Psoas muscle (tissue), 8 donors: Measurements from ENCODE around the gene FST. TPM values are rescaled to one million over a fixed set of nuclear protein-coding genes. Genes with fewer than 3 reads are reported as not detected.

Source experiments
- ATAC-seq, 4 donors: fragments of 200-7000 bp; cut with Tn5 transposase; one replicate each; pipeline ENCODE4 v1.9.1; 2020; ENCODE audit warnings: moderate library complexity in 3 of 4, mild to moderate bottlenecking in 2 of 4
- DNase-seq, 2 donors: peaks; one replicate each; pipeline ENCODE4 v3.0.0-alpha.2; 2020
- H3K27ac ChIP-seq: fragments of 200-600 bp; one replicate; pipeline ENCODE4 v1.8.0; 2022
- H3K27me3 ChIP-seq, 3 donors: fragments of 200-600 bp in 1 of 3; one replicate each; pipeline versions ENCODE4 v1.6.1 to v1.8.0; 2013 to 2022; ENCODE audit warnings: low read length in 2 of 3, mild to moderate bottlenecking in 2 of 3, moderate library complexity in 1 of 3; ENCODE audit not compliant: insufficient read depth in 3 of 3
- H3K36me3 ChIP-seq, 2 donors: fragments of 200-600 bp in 1 of 2; one replicate each; pipeline versions ENCODE4 v1.6.1 to v1.8.0; 2013 to 2022; ENCODE audit warnings: low read depth in 1 of 2, mild to moderate bottlenecking in 1 of 2, moderate library complexity in 1 of 2; ENCODE audit not compliant: insufficient read depth in 1 of 2
- H3K4me1 ChIP-seq: fragments of 200-600 bp; one replicate; pipeline ENCODE4 v1.8.0; 2022
- H3K4me3 ChIP-seq: fragments of 200-600 bp; one replicate; pipeline ENCODE4 v1.8.0; 2022; ENCODE audit warnings: mild to moderate bottlenecking
- H3K9me3 ChIP-seq: fragments of 200-600 bp; one replicate; pipeline ENCODE4 v1.8.0; 2022
- WGBS, 3 donors: extraction: QIAGEN DNeasy Blood & Tissue Kit; methylation state at CpG; one replicate each; pipeline versions ENCODE4 v1.1.6 to v1.1.7; 2013; 5-methylcytosine and 5-hydroxymethylcytosine counted together
- intact Hi-C, 2 donors: fragments of 100-400 bp; cut with DNase I; formaldehyde crosslinking; loops; one replicate each; pipeline versions ENCODE4 v1.11.0 to v1.14.2; 2022
- polyA plus RNA-seq, 3 donors: library from polyadenylated mRNA; stranded (reverse); fragments of 200-250 nt; gene quantifications; one replicate each; pipeline ENCODE4 v1.2.3, GENCODE V29; 2013
- total RNA-seq, 4 donors: library from RNA; stranded (reverse); fragmentation: NEBNext Ultra II Directional in 2 of 4; extraction: Animal tissue kit (Norgen Biotek cat#: 25700) in 2 of 4; gene quantifications; one replicate each; pipeline versions ENCODE4 v1.2.1 to v1.2.4, GENCODE V29; 2021 to 2023
- TF ChIP-seq, protein P1 (sequence below): fragments of 200-600 bp; IDR thresholded peaks from one replicate; pipeline ENCODE4 v1.8.0; 2022; ENCODE audit warnings: antibody characterized with exemption
- donor health status: healthy with polysubstance abuse.
- donor health status: DM: no; HTN: no; CAD: no; lungs with moderate emphysema.
- donor health status: Bipolar disorder and iron deficiency.
- donor health status: healthy.
- donor health status: DM: yes; HTN: yes; CAD: no.
- donor health status: DM: no; HTN: no; CAD: no.
- donor health status: DM: no; HTN: no; CAD: no.
- donor health status: DM: yes; HTN: yes; CAD: no.

FST gene
- total and polyA plus RNA-seq, 7 donors, result 0.94 to 29.3 (median 1.8) TPM

DNA sequence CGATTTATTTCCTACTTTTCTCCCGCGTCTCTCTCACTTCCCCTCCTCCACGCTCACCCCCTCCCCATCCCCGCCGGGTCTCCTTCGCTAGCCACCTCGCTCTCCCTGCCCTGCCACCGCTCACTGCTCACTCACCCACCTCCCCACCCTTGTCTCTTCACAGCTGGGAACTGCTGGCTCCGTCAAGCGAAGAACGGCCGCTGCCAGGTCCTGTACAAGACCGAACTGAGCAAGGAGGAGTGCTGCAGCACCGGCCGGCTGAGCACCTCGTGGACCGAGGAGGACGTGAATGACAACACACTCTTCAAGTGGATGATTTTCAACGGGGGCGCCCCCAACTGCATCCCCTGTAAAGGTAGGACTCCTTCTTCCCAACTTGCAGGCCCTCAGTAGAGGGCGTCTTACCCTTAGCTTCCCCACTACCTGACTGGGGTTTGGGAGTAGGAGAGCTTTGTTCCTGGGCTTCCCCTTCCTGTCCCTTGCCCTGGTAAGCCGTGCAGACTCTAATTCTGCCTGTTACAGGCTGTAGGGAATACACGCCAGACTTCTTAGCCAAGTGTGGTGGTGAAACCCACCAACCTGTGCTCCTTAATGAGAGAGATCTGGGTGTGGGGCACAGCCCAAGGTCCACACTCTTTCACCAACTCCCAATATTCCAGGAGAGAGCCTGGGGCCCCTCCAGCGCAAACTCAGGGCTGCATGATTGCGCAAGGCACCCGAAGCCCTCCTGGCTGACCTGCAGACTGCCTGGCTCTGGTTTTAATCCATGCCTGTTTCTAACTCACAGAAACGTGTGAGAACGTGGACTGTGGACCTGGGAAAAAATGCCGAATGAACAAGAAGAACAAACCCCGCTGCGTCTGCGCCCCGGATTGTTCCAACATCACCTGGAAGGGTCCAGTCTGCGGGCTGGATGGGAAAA is 2.5 kb downstream of the FST start:
- peak; percentile 35 to 54 for DNase-seq
- TF ChIP-seq, protein P1, sequence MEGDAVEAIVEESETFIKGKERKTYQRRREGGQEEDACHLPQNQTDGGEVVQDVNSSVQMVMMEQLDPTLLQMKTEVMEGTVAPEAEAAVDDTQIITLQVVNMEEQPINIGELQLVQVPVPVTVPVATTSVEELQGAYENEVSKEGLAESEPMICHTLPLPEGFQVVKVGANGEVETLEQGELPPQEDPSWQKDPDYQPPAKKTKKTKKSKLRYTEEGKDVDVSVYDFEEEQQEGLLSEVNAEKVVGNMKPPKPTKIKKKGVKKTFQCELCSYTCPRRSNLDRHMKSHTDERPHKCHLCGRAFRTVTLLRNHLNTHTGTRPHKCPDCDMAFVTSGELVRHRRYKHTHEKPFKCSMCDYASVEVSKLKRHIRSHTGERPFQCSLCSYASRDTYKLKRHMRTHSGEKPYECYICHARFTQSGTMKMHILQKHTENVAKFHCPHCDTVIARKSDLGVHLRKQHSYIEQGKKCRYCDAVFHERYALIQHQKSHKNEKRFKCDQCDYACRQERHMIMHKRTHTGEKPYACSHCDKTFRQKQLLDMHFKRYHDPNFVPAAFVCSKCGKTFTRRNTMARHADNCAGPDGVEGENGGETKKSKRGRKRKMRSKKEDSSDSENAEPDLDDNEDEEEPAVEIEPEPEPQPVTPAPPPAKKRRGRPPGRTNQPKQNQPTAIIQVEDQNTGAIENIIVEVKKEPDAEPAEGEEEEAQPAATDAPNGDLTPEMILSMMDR, result no peak
- Histone ChIP-seq H3K9me3 (no peaks in the 10 kb centered on the region), H3K27me3 (peaks cover 0 to 18% (median 4%) of the 10 kb centered on the region in 3 donors), H3K36me3 (peaks cover 0 to 12% of the 10 kb centered on the region in 2 donors), H3K4me3 (peak overlapping the region; percentile 71), H3K4me1 (no peaks in the 10 kb centered on the region), H3K27ac (no peak overlapping the region)
- WGBS, 3 donors, result 29 to 31% (median 29%) methylated on average over 35 of the region's 35 CpGs
- intact Hi-C loops, result loop anchor here (5.0 to 10.0 kb wide), 4 partner anchors 79 to 972 kb away; partner anchors contain the start of genes HSPB3 (in 1 of the 2) and NDUFS4 (in 1 of the 2)
- ATAC-seq, result peak; percentile 37 to 46 (median 42)

DNA sequence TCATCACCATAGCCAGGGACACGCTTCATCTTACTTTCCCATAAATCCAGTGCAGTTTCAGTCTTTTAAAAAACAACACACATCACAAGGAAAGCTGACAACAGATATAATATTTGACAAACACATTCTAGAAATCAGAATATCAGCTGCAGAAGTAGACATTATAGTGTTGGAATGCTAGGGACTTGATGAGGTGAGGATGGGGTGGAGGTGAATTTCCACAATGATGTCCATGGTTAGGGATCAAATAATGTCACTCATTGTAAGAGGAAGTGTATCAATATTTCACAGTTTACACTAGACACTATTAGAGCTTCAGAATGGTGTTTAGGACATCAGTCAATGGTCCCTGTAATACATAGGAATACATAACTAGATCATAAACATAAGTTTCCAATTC is 7.0 kb downstream of the FST start:
- DNase-seq (no peak), ATAC-seq (no peak)
- no peak overlapping the region for H3K4me3 ChIP-seq
- no peak overlapping the region for H3K27ac ChIP-seq
- peaks cover 0 to 12% of the 10 kb centered on the region in 2 donors for H3K36me3 ChIP-seq
- TF ChIP-seq, protein P1, result no peak
- WGBS, 3 donors, result 94 to 97% (median 95%) methylated on average over 1 of the region's 1 CpG
- peaks cover 0 to 5% (median 0%) of the 10 kb centered on the region in 3 donors for H3K27me3 ChIP-seq
- H3K4me1 ChIP-seq, result no peaks in the 10 kb centered on the region
- H3K9me3 ChIP-seq, result no peaks in the 10 kb centered on the region
- intact Hi-C loops, result loop anchor here in 1 of 2 donors (10.0 kb wide), 2 partner anchors 187 to 967 kb away; partner anchors contain the start of gene HSPB3

DNA sequence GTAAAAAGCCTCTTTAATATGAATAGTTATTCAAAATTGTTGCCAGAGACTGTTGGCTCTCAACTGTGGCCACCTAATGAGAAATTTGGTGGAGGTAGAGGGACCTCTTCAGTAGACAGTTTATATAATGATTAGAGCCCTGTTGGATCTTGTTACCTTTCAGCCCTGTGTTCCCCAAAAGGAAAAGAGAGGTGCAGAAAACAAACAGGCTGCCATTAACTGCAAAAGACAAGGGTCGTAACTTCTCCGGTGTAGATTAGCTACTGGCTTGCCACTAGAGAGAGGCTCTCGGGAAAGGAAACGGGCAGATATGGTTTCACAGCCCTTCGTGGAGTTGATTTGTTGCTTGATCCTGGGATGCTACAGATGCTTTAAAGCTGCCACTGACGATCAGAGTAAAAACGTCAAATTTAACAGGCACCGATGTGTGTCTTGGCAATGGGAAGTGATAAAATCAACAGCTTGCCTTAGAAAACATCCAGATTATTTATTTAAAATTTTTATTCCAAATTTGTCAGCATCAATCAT is 7.8 kb downstream of the FST start:
- ATAC-seq, result no peak
- intact Hi-C loops, result loop anchor here in 1 of 2 donors (10.0 kb wide), 2 partner anchors 187 to 967 kb away; partner anchors contain the start of gene HSPB3
- TF ChIP-seq, protein P1, result no peak
- DNase-seq, result no peak
- 29 to 33% (median 32%) methylated on average over 8 of the region's 8 CpGs for WGBS, 3 donors
- no peaks in the 10 kb centered on the region for H3K9me3 ChIP-seq
- peaks cover 0 to under 1% (median 0%) of the 10 kb centered on the region in 3 donors for H3K27me3 ChIP-seq
- H3K4me1 ChIP-seq, result no peaks in the 10 kb centered on the region
- H3K36me3 ChIP-seq, result peaks cover 0 to 12% of the 10 kb centered on the region in 2 donors
- H3K27ac ChIP-seq, result no peak overlapping the region
- H3K4me3 ChIP-seq, result peak overlapping the region; percentile 43

DNA sequence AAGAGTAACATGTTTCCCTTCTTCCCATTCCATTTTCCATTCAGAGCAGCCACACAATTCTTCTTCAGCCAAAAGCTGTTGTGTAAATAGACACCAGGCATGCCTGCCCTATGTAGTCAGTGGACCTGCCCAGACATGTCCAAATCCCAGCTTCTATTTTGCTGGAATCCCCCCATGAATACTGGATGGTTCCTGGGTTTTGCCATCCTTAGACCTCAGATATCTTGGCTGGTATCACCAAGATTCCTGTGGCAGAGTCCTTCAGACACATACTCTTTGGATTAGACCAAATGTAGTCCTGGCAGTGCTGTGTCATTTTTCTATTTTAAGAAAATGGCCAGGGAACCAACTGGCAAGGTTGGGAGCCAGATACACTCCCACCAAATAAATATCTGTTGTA is 10.3 kb downstream of the FST start:
- H3K36me3 ChIP-seq, result no peaks in the 10 kb centered on the region
- intact Hi-C loops, result no loop called here
- H3K27ac ChIP-seq, result peak overlapping the region; percentile 50
- peak; percentile 96 to 99 (median 98) for ATAC-seq
- TF ChIP-seq, protein P1, result no peak
- peaks cover 6% of the 10 kb centered on the region for H3K9me3 ChIP-seq
- H3K4me1 ChIP-seq, result no peaks in the 10 kb centered on the region
- DNase-seq, result no peak
- H3K27me3 ChIP-seq, result no peaks in the 10 kb centered on the region
- H3K4me3 ChIP-seq, result peak overlapping the region; percentile 43
